ACHN (cell line): Measurements from ENCODE around the gene POFUT1.
"Not testable (repeated sequence)": the region's sequence is repeated elsewhere in the genome, so short reads cannot be mapped to it uniquely, and the experiment has no call there.

ENCODE experiments used
- DNase-seq: peaks from one replicate; pipeline ENCODE4 v3.0.0-alpha.2; 2015
- in situ Hi-C: cut with HindIII; loops from 2 replicates; pipeline ENCODE4 v1.10.0; 2017; ENCODE audit warnings: low sequenced_read_pairs, low pct_ligation_motif_present, low pct_unique_long_range_greater_than_20kb

POFUT1 gene

DNA sequence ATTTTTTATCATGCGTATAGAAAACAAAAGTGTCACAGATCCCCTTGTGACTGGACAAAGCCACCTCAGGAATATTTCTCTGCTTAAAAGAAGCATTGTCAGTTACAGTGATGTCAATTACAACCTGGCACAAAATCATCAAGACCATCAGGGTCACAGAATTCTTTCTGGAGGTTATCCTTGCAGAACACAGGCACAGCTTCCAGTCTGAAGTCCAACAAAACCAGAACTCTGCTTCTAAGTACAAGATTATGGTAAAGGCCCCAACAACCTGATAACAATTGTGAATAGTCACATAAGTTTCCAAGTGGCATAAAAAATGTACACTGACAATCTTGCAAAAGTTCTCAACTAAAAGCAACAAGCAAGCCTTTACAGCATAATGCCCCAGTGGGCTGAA lies 21.2 kb upstream of the POFUT1 start:
- DNase-seq, result no peak
- in situ Hi-C loops, result no loop called here

DNA sequence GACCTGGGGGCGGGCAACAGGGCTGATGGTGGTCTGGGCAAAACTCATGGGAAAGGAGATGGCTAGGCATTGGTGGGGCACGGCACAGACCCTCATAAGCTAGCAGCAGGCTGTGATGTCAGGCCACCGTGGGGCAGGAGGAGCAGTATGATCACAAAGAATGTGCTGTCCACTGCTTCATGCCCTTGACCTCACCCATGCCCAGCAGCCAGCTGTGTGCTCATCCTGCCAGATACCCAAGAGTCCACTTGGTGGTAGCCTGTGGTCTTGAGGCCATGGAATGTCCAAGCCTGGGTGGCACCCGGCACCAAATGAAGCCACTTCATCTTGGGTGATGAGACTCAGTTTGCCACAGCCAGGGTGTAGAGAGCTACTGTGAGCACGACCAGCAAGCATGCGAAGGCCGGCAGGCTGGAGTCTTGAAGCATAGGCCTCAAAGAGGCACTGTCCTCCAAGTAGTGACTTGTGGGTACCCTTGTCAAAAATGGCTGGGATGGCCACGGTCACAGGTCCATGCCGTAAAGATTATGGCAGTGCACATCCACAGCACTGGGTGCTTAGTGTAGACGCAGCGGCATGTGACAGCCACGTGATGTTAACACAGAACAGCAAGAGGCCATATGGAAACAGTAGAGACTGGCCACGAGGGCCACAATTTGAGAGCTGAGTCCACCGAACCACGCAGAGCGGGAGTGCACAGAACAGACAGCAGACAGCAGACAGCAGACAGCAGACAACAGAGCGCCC lies 19.1 kb upstream of the POFUT1 start:
- DNase-seq, result no peak
- in situ Hi-C loops, result no loop called here

DNA sequence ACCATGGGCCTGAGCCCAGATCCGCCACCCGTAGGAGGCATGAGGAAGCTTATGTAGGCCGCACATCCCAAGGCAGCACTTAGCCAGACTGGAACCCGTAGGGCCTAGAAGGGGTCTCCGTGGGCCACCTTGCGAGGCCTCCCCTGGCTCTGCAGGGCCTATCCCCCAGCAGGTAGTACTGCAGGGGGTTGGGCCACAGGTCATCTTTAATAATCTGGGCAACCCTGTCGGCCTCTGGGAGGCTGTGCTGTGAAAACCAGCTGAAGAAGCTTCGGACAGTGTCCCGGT lies 18.6 kb upstream of the POFUT1 start:
- in situ Hi-C loops, result no loop called here
- no peak for DNase-seq

DNA sequence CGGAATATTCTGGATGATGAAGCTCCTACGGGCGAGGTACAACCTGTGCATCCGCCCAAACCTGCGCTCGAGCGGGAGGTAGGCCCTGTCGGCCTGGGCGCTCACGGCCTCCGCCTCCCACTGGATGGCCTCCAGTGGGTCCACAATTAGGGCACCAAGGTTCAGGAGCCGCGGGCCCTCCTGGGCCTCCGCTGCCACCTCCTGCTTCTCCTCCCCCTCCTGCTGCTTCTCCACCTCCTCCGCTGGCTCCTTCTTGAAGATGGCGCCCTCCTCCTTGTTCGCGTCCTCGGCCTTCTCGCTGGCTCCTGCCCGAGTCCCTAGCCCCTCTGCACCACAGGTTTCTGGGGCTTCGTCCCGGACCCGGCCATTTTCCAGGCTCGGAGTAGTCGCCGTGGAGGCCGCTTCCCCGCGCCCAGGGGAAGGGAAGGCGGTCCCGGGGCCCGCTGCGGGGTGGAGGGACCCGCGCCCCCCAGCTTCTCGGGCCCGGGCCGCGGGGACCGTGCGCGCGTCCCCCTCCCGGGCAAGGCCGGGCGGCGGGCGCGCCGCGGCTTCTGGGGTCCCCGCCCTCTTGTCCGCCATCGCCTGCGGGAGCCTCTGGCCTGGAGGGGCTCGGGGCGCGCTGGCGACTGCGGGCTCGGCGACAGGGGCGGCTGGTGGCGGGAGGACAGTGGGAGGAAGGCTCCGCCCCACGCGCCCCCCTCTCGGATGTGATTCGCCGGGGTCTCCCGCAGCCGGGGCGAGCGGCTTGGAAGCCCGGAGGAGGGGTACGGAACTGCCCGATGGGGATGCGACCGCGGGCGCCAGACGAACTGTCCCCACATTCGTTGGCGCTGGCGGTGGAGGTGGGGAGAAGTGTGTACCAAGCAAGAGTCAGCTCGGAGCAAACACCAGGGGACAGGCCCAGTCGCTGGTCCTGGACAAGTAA lies 17.7 kb upstream of the POFUT1 start:
- DNase-seq, result no peak
- in situ Hi-C loops, result no loop called here

DNA sequence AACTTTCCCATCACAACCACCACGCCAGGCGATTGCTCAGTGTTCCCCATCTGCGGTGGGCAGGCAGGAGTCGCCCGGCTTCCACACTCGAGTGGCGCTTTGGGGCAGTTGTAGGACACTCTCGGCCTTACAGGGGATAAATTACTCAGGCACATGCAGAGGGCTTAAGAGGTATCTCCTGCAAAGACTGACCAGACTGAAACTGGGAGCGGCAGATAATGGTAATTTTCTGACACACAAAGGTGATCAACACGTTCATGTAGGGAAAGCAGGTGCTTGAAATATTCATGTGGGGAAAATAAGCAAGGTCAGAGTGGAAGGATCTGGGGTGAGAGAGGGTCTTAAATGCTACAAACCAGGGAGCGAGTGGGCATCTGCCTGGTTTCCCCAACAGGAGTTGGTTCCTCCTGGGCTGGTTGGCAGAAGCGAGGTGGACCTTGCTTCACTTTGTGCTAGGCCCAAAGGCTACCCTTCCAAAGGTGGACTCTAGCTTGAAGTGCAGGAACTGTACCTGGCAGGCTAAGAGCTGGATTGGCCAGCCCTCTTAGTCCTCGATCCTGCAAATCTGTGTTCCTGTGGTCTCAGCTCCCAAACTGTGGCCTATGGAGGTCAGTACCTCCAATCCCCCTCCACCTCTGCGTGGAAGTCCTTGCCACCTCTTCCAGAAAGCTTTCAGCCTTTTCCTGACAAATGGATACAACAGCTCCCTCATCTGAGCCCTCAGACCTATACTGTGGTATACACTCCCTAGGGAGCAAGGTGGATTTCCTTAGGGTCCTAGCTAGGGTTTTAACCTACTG lies 16.9 kb upstream of the POFUT1 start:
- in situ Hi-C loops, result no loop called here
- no peak for DNase-seq

DNA sequence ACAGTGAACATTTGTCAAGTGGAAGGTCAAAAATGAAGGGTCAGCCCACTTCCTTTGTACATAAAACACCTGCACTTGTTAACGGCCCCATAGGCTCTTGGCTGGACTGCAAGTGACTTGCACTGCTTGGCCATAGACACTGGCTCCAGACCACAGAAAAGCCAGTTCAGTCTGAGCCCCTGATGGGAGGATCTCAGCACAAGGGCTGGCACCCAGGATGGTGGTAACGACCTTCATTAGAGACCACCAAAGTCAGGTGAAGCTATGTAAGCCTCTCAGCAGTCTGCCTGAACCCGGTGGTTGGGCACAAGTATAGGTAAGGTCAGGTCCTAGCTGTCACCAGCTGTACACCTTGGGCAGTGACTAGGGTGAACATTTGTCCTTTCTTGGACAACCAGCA lies 16.3 kb upstream of the POFUT1 start:
- in situ Hi-C loops, result no loop called here
- no peak for DNase-seq

DNA sequence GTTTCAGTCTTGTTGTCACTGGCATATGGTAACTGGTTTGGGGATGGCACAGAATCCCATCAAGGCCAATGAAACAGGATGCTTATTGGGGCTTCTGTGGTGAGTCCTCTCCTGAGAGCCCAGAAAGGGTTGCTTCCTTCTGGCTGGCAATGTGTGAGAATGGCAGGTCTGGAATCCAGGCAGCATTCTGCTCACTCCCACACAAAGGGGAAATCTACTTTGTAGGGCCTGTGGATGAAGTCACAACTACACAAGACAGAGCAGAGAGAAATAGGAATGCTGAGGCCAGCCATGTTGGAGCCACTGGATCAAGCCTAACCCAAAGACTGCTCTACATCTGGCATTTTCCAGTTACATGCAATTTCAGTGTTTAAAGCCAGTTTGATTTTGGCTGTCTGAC lies 15.8 kb upstream of the POFUT1 start:
- DNase-seq, result no peak
- in situ Hi-C loops, result no loop called here

DNA sequence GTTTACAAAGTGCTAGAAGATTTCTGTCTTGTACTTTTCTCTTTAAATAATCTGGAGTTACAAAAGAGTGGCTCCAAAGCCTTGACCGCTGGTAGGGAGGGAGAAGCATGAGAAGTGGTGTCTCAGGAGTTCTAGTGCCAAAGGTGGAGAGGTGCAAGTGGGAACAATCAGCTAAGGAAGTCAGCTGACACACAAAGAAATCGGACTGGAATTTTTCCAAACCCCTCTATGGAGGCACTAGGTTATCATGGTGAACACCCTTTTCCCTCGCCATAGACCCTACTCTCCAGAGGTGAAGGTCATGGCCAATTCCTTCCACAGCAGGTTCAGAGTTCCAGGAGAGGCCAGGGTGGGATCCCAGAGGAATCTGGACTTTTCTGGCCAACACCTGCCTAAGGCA lies 15.0 kb upstream of the POFUT1 start:
- DNase-seq, result no peak
- in situ Hi-C loops, result no loop called here

DNA sequence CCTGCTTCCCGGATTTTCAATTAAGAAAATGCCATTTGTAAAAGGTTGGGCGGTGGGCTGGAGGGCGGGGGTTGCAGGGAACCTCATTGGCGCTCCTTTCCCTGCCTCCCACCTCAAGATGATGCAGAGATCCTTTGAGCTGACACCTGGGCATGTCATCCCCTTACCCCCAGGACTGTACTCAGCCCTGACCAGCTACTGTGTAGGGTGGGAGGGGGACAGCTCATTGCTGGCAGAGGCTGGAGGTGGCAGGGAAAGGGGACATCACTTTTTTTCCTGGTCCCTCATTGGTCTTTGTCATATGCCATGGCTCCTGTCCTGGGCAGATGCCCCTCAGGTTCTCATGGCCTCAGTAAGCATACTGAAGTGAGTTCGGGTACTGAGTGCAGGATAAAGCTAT lies 14.3 kb upstream of the POFUT1 start:
- DNase-seq, in situ Hi-C loops: not testable (repeated sequence)

DNA sequence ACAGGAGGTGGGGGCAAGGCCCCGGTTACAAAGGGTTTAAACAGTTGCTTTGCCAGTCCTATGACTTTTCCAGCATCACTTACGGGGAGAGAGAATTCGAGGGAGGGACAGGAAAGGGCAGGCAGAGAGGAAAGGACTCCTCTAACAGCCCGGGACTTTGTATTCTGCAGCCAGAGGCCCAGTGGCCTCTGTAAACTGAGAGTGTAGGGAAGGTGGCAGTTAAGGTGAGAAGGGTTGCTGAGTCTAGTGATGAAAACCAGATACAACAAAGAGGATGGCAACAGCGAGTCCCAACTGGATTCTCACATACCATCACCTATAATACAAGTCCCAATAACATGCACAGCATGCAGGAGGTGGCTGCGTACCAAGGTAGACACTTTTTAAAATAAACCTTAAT lies 13.7 kb upstream of the POFUT1 start:
- DNase-seq, result no peak
- in situ Hi-C loops, result no loop called here

DNA sequence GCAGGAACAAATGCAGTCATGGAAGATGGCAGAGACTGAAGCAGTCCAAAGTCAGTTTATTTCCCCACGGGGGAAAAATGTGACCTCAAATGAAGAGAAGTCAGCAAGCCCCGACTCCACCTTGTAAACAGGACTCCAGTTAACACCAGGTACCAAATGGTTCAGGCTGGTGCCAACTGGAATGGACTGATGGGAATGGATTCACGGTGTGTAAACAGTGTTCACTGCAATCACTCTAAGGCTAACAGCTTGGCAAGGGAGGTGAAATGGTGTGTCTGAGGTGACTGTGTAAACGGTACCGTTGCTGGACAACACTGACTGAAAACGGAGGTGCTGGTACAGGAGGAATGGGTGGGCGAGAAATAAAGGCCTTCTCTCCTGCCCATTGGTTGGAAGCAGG lies 12.1 kb upstream of the POFUT1 start:
- in situ Hi-C loops, result no loop called here
- DNase-seq, result no peak

DNA sequence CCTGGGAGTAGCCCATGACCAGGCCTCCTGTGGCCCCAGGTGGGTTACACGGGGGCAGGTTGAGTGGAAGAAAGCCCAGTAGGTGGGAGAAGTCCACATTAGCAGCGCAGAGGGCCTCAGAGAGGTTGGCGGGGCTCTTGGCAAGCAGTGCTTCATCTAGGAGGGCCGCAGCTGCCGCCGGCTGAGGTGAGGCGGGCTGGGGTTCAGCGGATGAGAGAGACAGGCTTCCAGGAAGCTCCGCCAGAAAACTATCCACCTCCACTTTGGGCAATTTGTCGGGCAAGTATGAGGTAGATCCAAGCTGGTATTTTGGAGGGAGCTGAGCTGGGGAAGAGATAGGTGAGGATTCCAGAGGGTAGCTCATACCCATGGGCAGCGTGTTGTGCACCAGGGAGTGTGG lies 11.1 kb upstream of the POFUT1 start:
- in situ Hi-C loops, DNase-seq: not testable (repeated sequence)

DNA sequence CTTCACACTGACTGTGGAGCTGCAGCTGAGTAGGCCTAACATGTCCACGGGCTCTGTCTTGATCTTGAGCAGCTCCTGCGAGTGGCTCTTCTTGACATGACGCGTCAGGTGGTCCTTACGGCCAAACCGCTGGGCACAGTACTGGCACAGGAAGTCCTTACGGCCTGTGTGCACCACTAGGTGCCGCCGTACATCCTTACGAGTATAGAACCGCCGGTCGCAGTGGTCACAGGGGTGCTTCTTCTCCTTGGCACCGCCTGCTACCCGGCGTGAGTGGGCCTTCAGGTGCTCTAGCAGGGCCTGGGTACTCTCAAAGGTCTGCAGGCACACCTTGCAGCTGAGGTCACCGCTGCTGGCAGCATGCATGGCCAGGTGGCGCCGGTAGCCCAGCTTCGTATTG lies 10.5 kb upstream of the POFUT1 start:
- DNase-seq, in situ Hi-C loops: not testable (repeated sequence)

DNA sequence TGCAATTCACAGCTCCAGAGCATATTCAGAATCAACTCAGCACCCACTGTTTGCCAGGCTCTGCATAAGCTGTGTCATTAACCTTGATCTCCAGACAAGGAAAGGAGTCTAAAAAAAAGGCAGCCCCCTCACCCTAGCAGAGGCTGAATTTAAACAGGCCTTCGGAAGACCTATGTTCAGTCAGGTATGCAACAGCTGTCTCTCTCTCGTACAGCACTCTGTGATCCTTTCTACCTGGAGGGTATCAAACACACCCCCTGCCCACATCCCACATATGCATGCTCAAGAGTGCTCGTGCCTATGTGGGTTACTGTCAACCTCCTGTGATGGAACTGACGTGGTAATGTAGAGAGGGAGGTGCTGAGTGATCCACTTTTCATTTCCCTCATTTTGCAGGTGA lies 8.7 kb upstream of the POFUT1 start:
- in situ Hi-C loops, result no loop called here
- no peak for DNase-seq

DNA sequence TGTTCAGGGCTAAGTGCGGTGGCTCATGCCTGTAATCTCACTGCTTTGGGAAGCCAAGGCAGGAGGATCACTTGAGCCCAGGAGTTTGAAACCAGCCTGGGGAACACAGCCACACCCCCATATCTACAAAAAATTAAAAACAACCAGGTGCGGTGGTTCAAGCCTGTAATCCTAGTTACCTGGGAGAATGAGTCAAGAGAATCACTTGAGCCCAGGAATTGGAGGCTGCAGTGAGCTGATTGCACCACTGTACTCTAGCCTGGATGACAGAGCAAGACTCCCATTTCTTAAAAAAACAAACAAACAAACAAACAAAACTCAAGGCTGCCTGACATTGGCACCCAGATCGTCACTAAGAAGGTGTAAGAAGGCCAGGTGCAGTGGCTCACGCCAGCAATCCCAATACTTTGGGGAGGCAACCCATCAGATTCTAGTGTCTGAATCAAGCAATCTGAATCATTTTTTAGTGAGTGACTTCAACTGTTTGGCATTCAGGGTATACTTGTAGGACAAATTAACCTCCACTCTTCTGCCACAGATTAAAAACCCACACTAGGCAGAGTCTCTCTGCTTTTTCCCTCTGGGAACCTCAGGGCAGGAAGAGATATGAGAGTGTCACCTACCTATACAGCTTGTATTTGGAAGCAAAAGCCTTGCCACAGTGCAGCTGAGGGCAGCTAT lies 6.2 kb upstream of the POFUT1 start:
- in situ Hi-C loops, result no loop called here
- DNase-seq, result peak; percentile 19

DNA sequence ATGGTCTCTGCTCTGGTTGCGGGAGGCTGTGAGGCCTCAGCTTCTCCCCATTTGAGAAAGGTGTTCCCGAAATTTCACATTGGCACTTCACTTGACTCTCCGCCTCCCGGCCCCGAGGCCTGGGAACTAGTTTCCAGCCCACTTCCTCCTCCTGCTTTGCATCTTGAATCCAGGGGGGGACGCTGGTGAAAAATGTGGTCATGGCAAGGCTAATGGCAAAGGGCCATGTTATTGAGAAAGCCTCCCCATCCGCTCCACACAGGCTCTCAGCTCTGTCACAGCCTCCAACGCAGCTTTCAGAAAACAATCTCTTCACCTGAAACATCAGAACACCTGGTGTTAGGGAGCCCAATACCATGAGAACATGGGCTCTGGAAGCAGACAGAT lies 5.7 kb upstream of the POFUT1 start:
- no peak for DNase-seq
- in situ Hi-C loops, result no loop called here

DNA sequence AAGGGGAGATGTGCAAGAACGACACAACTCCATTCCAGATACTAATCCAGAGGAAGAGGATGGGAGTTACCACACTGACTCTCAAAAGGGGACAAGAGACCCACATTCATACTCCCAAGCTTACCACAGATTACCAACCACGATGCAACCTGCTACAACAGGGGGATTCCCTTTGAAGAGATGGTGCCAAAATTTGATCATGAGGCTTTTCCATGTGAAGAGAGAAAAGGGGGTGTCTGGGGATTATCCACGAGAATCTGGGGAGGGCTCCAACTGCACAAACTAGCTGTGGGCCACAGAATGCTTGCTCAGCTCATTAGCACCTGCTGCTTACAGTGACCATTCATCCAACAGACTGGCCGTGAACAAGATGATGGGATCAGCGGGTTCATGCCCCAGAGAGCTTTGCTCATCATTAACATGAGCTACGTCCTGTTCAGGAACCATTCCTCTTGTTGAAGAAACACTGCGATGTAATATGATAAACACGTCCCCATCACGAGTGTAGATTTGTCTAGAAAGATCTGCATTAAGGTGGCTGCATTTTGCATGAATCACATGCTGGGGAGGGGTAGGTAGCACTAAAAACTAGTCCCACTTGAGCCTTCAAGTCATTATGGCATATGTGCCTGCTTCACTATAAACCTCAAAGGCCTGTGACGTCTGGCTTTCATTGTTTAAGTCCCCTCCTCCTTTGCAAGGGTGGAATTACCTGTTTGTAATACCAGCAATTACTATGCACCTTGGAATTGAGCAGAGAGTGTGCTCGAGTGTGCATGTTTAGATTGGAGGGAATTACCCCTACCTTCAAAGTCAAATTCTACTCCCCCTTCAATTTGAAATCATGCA lies 4.1 kb upstream of the POFUT1 start:
- in situ Hi-C loops, result no loop called here
- no peak for DNase-seq
